Mesothelial cell of epicardium (in vitro differentiated cells): ENCODE results near the gene KCNE1. TPM values are rescaled to one million over a fixed set of nuclear protein-coding genes. Genes with fewer than 3 reads are reported as not detected.
A peak's percentile ranks its signal among the peaks of the same experiment; 100 is the strongest.
"Not testable (repeated sequence)": the region's sequence is repeated elsewhere in the genome, so short reads cannot be mapped to it uniquely, and the experiment has no call there.

Experiments used
- DNase-seq, 2 experiments: peaks; one replicate each; pipeline ENCODE4 v3.0.0; 2021; ENCODE audit warnings: low spot score in 2 of 2; ENCODE audit not compliant: unreplicated experiment in 2 of 2
- H3K27ac Mint-ChIP-seq: 2 replicates; pipeline ENCODE4 v1.8.0; 2021; ENCODE audit warnings: mixed read lengths
- H3K27me3 Mint-ChIP-seq: 2 replicates; pipeline ENCODE4 v1.8.0; 2021; ENCODE audit warnings: low read depth, mixed read lengths
- H3K36me3 Mint-ChIP-seq: 2 replicates; pipeline ENCODE4 v1.8.0; 2021; ENCODE audit warnings: mixed read lengths
- H3K4me1 Mint-ChIP-seq: 2 replicates; pipeline ENCODE4 v1.8.0; 2021; ENCODE audit warnings: mixed read lengths
- H3K4me3 Mint-ChIP-seq: 2 replicates; pipeline ENCODE4 v1.8.0; 2021; ENCODE audit warnings: mild to moderate bottlenecking, moderate library complexity, mixed read lengths
- H3K9me3 Mint-ChIP-seq: 2 replicates; pipeline ENCODE4 v1.8.0; 2021; ENCODE audit warnings: mixed read lengths
- total RNA-seq: library from RNA; stranded (reverse); gene quantifications from 3 replicates; pipeline ENCODE4 v1.2.1, GENCODE V29; 2021
- TF ChIP-seq, protein P1 (sequence below): fragments of 200-600 bp; sonication (generic); IDR thresholded peaks from one replicate; pipeline ENCODE4 v1.5.0; 2021; ENCODE audit warnings: antibody characterized with exemption; ENCODE audit not compliant: unreplicated experiment

The KCNE1 gene
- total RNA-seq, 1 donor from 2014 or later, result 1.0 TPM

DNA sequence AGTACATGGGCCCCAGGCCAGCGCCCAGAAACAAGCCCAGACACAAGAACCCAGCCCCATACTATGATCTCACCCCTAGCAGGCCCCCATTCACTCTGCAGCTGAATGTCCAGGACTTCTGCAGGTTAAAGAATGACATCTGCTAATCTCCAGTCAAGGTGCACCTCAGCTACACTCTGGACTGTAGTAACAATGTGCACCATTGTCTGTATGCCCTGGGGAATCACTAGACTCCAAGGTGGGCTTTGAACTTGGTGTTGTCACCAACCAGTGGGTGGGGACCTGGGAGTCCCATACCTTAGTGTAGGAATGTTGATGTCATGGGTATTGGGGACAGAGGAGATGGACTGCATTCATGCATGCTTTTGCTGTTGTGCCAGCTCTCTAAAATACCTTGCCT lies 10.3 kb downstream of the KCNE1 start:
- Mint-ChIP-seq H3K4me1 (peaks cover 15% of the 10 kb centered on the region), H3K9me3 (peaks cover 16% of the 10 kb centered on the region), H3K27me3 (peaks cover 5% of the 10 kb centered on the region), H3K4me3 (no peak overlapping the region), H3K36me3 (peaks cover 4% of the 10 kb centered on the region), H3K27ac (no peak overlapping the region)
- TF ChIP-seq, protein P1, sequence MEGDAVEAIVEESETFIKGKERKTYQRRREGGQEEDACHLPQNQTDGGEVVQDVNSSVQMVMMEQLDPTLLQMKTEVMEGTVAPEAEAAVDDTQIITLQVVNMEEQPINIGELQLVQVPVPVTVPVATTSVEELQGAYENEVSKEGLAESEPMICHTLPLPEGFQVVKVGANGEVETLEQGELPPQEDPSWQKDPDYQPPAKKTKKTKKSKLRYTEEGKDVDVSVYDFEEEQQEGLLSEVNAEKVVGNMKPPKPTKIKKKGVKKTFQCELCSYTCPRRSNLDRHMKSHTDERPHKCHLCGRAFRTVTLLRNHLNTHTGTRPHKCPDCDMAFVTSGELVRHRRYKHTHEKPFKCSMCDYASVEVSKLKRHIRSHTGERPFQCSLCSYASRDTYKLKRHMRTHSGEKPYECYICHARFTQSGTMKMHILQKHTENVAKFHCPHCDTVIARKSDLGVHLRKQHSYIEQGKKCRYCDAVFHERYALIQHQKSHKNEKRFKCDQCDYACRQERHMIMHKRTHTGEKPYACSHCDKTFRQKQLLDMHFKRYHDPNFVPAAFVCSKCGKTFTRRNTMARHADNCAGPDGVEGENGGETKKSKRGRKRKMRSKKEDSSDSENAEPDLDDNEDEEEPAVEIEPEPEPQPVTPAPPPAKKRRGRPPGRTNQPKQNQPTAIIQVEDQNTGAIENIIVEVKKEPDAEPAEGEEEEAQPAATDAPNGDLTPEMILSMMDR, result no peak
- no peak for DNase-seq

DNA sequence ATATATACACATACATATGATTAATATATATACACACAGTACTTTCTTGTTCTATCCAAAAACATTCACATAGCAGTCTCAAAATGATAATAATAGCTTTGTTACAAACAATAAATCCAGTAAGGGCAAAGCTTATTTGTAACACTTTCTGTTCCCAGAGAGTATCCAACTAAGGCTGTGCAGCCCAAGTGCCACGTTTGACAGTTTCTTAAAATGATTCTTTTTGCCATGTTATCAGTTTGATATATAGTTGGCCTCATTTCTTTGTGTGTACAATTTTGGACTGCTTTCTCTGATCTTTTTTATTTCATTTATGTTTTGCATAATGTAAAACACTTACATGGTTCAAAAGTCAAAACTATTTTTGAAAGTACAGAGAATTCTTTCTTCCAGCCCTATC lies 11.8 kb downstream of the KCNE1 start:
- no peak overlapping the region for H3K27ac Mint-ChIP-seq
- no peak for DNase-seq
- H3K4me1 Mint-ChIP-seq, result peaks cover 15% of the 10 kb centered on the region
- peaks cover 8% of the 10 kb centered on the region for H3K36me3 Mint-ChIP-seq
- no peaks in the 10 kb centered on the region for H3K27me3 Mint-ChIP-seq
- H3K9me3 Mint-ChIP-seq, result peaks cover 27% of the 10 kb centered on the region
- no peak overlapping the region for H3K4me3 Mint-ChIP-seq
- TF ChIP-seq, protein P1, result no peak

DNA sequence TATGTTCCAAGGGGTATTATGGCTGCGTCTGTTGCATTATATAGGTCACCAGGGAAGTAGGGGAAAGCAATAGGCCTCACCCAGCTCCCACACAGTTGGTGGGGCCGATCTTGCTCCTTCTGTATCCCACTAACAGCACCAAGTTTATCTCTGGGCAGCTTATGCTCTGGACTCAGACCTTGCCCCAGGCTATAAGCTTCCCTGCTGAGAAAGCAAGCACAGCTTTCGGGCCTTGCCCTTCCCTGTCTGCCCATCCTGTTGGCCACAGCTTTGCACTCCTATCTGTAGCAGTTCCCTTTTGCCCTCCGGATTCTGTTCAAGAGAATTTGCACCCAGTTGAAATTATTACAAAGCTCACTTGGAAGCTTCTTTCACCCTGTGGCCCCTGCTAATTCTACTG lies 12.9 kb downstream of the KCNE1 start:
- Mint-ChIP-seq H3K36me3 (peaks cover 8% of the 10 kb centered on the region), H3K27me3 (no peaks in the 10 kb centered on the region), H3K9me3 (peaks cover 27% of the 10 kb centered on the region), H3K4me3 (no peak overlapping the region), H3K4me1 (peaks cover 15% of the 10 kb centered on the region), H3K27ac (no peak overlapping the region)
- no peak for DNase-seq
- TF ChIP-seq, protein P1, result no peak

DNA sequence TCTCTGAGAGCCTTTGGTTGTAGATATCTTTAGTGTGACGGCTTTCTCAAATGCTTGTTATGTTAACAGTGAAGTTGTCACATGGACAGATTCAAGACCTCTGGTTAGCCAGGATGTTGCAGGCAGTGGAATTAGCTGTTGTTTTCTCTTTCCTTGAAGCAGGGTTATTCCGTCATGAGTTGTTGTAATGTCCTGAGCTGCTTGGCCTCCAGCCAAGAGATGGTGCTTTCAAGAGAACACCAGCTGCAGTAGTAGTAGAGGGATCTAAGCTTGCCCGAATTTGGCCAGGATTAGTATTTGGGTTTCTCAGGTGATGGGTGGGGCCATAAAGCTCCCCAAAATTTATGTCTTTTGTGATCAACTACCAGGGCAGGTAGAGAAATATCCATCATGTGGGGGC lies 13.4 kb downstream of the KCNE1 start:
- no peak overlapping the region for H3K4me3 Mint-ChIP-seq
- peaks cover 8% of the 10 kb centered on the region for H3K36me3 Mint-ChIP-seq
- H3K27me3 Mint-ChIP-seq, result no peaks in the 10 kb centered on the region
- DNase-seq, result no peak
- TF ChIP-seq, protein P1, result no peak
- H3K9me3 Mint-ChIP-seq, result peaks cover 27% of the 10 kb centered on the region
- peak overlapping the region; percentile 26 for H3K27ac Mint-ChIP-seq
- H3K4me1 Mint-ChIP-seq, result peaks cover 15% of the 10 kb centered on the region

DNA sequence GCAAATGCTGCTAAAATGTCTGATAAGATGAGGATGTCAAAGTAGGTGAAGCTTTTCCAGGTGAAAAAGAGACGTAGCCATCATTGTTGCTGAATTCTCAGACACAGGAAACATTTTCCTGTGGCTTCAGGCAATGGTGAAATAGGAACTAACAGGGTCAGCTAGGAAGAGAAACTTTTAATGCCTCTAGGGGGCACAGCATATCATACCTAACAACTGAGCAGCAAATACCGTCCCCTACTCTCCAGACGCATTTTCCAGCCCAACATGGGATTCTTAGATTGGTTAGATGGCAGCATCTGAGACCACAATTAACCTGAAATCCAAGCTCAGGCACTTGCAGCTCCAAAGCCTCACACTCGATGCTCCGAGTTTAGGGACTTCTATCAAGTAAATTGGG lies 28.2 kb downstream of the KCNE1 start:
- not testable (repeated sequence) for H3K4me1 Mint-ChIP-seq, DNase-seq, H3K27ac Mint-ChIP-seq, H3K27me3 Mint-ChIP-seq, H3K36me3 Mint-ChIP-seq, H3K9me3 Mint-ChIP-seq, H3K4me3 Mint-ChIP-seq

DNA sequence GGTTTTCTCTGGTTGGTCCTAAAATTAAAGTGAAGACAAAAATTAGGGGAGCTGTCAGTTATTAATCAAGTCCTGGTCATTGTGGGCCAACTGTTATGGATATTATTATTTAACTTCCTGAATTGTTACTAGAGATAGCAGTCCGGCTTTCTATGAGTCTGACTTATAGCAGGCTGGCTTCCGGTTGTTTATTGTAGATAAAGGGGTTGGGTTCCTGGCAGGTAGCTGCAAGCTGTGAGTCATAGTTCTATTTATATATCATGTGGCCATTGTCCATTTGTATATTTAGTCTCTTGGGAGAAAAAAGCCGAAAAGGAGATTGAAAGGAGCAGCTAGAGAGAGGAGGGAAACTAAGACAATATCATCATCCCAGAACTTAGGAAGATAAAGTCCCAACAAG lies 28.6 kb downstream of the KCNE1 start:
- H3K27ac Mint-ChIP-seq, H3K36me3 Mint-ChIP-seq, H3K4me1 Mint-ChIP-seq, H3K4me3 Mint-ChIP-seq, H3K9me3 Mint-ChIP-seq, H3K27me3 Mint-ChIP-seq, DNase-seq: not testable (repeated sequence)

DNA sequence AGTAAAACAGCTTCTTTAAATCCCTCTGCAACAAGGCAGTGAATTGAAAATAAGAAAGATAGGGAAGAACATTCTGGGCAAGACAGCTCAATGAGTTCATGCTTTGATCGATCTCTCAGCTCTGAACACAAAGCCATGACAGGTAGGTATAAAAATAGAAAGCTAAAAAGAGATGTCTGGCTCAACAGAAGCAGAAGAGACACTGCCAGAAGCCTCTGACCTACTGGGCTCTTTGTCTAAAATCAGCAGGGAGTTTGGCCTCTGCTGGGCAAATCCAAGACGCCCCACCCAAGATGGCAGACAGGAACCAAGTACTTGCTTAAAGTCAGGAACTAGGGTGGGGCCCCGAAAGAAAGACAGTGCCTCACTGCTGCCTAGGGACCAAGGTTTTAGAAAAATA lies 44.7 kb downstream of the KCNE1 start:
- H3K4me3 Mint-ChIP-seq, H3K4me1 Mint-ChIP-seq, H3K27me3 Mint-ChIP-seq, H3K36me3 Mint-ChIP-seq, H3K27ac Mint-ChIP-seq, H3K9me3 Mint-ChIP-seq, DNase-seq: not testable (repeated sequence)

DNA sequence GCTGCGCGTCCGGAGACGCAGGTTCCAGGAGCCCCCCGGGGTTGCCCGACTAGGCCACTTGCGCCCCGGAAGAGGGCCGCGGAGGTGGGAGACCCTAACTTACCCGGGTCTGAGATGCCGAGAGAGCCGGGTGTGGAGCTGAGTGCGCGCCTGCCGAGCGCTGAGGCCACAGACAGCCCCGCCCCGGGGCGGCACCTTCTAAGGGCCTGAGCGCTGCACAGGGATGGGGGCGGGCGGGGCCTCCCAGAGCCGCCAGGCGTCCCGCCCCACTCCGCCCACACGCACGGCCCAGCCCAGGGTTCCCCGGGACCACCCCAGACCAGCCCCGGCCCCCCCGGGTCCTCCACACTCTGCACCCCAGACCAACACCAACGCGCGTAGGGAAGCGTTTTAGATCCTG lies 52.6 kb downstream of the KCNE1 start:
- DNase-seq, H3K4me1 Mint-ChIP-seq, H3K27me3 Mint-ChIP-seq, H3K4me3 Mint-ChIP-seq, H3K9me3 Mint-ChIP-seq, H3K36me3 Mint-ChIP-seq, H3K27ac Mint-ChIP-seq: not testable (repeated sequence)

DNA sequence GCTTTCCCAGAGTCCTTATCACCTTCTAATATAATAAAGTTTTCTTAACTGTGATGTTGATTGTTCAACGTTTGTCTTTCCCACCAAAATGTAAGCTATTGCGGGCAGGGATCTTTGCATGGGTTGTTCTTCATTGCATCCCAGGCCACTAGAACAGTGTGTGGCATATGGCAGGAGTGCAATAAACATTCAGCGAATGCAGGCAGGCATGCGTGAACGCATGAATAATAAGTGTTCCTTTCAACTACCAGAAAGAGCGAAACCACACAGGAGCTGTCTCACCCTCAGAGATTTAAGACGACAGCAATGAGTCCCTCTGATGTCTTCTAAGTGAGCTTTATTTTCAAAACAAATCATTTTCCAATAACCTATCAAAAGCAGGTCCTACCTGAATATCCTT lies 53.7 kb downstream of the KCNE1 start:
- H3K27ac Mint-ChIP-seq, DNase-seq, H3K4me1 Mint-ChIP-seq, H3K9me3 Mint-ChIP-seq, H3K36me3 Mint-ChIP-seq, H3K4me3 Mint-ChIP-seq, H3K27me3 Mint-ChIP-seq: not testable (repeated sequence)

DNA sequence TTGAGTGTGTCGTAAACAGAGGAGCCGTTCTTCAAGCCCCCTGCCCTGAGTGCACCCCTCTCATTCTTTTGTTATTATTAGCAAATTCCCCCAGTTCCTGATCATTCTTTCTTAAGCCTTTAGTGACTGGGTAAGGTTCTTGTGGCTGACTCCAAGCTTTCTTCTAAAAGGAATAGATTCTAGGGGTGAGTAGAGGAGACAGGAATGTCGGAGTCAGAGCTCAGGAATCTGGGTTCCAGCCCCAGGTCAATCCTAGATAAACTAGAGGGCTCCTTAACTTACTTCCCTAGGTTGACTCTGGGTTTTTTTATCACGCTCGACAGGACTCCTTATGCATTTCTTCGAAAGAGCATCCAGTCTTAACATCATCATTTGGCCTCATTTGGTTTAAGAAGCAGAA lies 55.8 kb downstream of the KCNE1 start:
- H3K4me1 Mint-ChIP-seq, DNase-seq, H3K27me3 Mint-ChIP-seq, H3K4me3 Mint-ChIP-seq, H3K9me3 Mint-ChIP-seq, H3K36me3 Mint-ChIP-seq, H3K27ac Mint-ChIP-seq: not testable (repeated sequence)

DNA sequence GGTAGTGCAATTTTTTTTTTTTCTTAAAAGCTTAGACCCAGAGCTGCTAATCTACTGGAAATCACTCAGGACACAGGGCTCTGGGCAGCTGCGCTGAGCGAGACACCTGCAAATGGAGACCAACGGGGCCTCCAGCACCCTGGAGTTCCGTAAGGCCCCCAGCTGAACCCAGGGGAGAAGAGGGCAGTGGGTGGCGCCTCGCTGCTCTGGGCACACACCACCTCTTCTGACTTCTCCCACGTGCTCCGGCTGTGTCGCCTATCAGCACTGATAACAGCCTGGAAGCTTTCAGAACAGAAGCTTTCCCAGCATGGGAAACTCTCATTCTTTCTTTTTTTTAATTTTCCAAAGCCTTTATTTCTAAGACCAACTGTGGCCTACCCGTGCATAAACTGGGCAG lies 56.4 kb downstream of the KCNE1 start:
- H3K9me3 Mint-ChIP-seq, H3K27ac Mint-ChIP-seq, H3K36me3 Mint-ChIP-seq, H3K27me3 Mint-ChIP-seq, DNase-seq, H3K4me3 Mint-ChIP-seq, H3K4me1 Mint-ChIP-seq: not testable (repeated sequence)
